ENCODE data around the gene KCNJ14. TPM values are rescaled to one million over a fixed set of nuclear protein-coding genes. Genes with fewer than 3 reads are reported as not detected.

The KCNJ14 gene
- total RNA-seq, result 1 to 10 TPM in 1 of 4 donors, under 1 TPM in 3; 0.57 to 1.3 (median 0.92) TPM

GRCh38 chr19:48455171-48455907 lies at the start of gene KCNJ14:
Gene KCNJ14, plus strand, starts transcription at chr19:48455574. Its CDS starts 6,151 bp downstream, at chr19:48461725.
- intact Hi-C loops (cut with DNase I), result no loop called here
- WGBS, 2 donors, result 86 to 97% methylated on average over 4 to 5 of the region's 16 CpGs
- no peaks in the 10 kb centered on the region for H3K9me3 ChIP-seq
- TF ChIP-seq CTCF (IDR thresholded peaks at IDR 0.05), result no peak
- no peak for TF ChIP-seq POLR2A (IDR thresholded peaks at IDR 0.05)
- no peak within 1 kb of the TSS for H3K27ac ChIP-seq
- no peak within 1 kb of the TSS for H3K4me3 ChIP-seq
- no peak for DNase-seq
- peaks cover 0 to 13% (median 0%) of the 10 kb centered on the region in 3 donors for H3K4me1 ChIP-seq
- no peaks in the 10 kb centered on the region for H3K27me3 ChIP-seq
- peaks cover 20 to 81% (median 41%) of the 10 kb centered on the region in 3 donors for H3K36me3 ChIP-seq

- Histone ChIP-seq H3K4me1 (no peaks in the 10 kb centered on the region), H3K4me3 (no peak overlapping the region), H3K27ac (no peak overlapping the region), H3K9me3 (no peaks in the 10 kb centered on the region), H3K27me3 (peaks cover 0 to 27% (median 0%) of the 10 kb centered on the region in 4 donors), H3K36me3 (no peaks in the 10 kb centered on the region)
- WGBS, 2 donors, result 71 to 76% methylated on average over 13 of the region's 13 CpGs
- no peak for TF ChIP-seq POLR2A (IDR thresholded peaks at IDR 0.05)
- no peak for TF ChIP-seq CTCF (IDR thresholded peaks at IDR 0.05)
- DNase-seq, result no peak
- intact Hi-C loops (cut with DNase I), result no loop called here
These were observed 49.5 kb upstream of the KCNJ14 start for GRCh38 chr19:48405850-48406249.

GRCh38 chr19:48413879-48414587 lies 41.3 kb upstream of the KCNJ14 start:
- H3K27ac ChIP-seq, result no peak overlapping the region
- intact Hi-C loops (cut with DNase I), result no loop called here
- peaks cover 0 to 43% (median 2%) of the 10 kb centered on the region in 4 donors for H3K27me3 ChIP-seq
- 40 to 72% methylated on average over 6 of the region's 24 CpGs for WGBS, 2 donors
- no peaks in the 10 kb centered on the region for H3K9me3 ChIP-seq
- TF ChIP-seq POLR2A (IDR thresholded peaks at IDR 0.05), result no peak
- TF ChIP-seq CTCF (IDR thresholded peaks at IDR 0.05), result no peak
- no peaks in the 10 kb centered on the region for H3K36me3 ChIP-seq
- no peak for DNase-seq
- peaks cover 10 to 22% (median 14%) of the 10 kb centered on the region in 3 donors for H3K4me1 ChIP-seq
- H3K4me3 ChIP-seq, result peak overlapping the region in 2 of 4 donors; percentile 23 to 53

GRCh38 chr19:48415395-48415794 lies 40.0 kb upstream of the KCNJ14 start:
- Histone ChIP-seq H3K27me3 (peaks cover 0 to 43% (median 2%) of the 10 kb centered on the region in 4 donors), H3K9me3 (no peaks in the 10 kb centered on the region), H3K36me3 (no peaks in the 10 kb centered on the region), H3K4me3 (peak overlapping the region in 3 of 4 donors; percentile 23 to 53 (median 23)), H3K27ac (no peak overlapping the region), H3K4me1 (peaks cover 10 to 22% (median 14%) of the 10 kb centered on the region in 3 donors)
- intact Hi-C loops (cut with DNase I), result no loop called here
- DNase-seq, result no peak
- 20 to 52% methylated on average over 3 to 8 of the region's 14 CpGs for whole genome bisulfite sequencing, 2 donors
- no peak for TF ChIP-seq POLR2A (IDR thresholded peaks at IDR 0.05)
- no peak for TF ChIP-seq CTCF (IDR thresholded peaks at IDR 0.05)

- WGBS, 2 donors, result 32 to 42% methylated on average over 8 to 13 of the region's 30 CpGs
- Histone ChIP-seq H3K27ac (no peak overlapping the region), H3K36me3 (no peaks in the 10 kb centered on the region), H3K9me3 (no peaks in the 10 kb centered on the region), H3K4me1 (peaks cover 10 to 22% (median 14%) of the 10 kb centered on the region in 3 donors), H3K27me3 (peaks cover 0 to 43% (median 2%) of the 10 kb centered on the region in 4 donors), H3K4me3 (peak overlapping the region in 3 of 4 donors; percentile 7 to 53 (median 23))
- intact Hi-C loops (cut with DNase I), result no loop called here
- no peak for DNase-seq
- TF ChIP-seq POLR2A (IDR thresholded peaks at IDR 0.05) (no peak), CTCF (IDR thresholded peaks at IDR 0.05) (no peak)
These were observed 39.6 kb upstream of the KCNJ14 start for GRCh38 chr19:48415806-48416221.

Measured in esophagus squamous epithelium (tissue), 5 donors.